Thyroid gland (tissue), 4 donors: ENCODE measurements around the gene PADI2. TPM values are rescaled to one million over a fixed set of nuclear protein-coding genes. Genes with fewer than 3 reads are reported as not detected.
A peak's percentile ranks its signal among the peaks of the same experiment; 100 is the strongest.

Source experiments
- DNase-seq, 2 donors: peaks; one replicate each; pipeline ENCODE4 v3.0.0-alpha.2; 2019
- H3K27ac ChIP-seq, 3 donors: fragments of 200-600 bp; sonication (generic); 1 replicate in 2 of 3; 2 replicates in 1 of 3; pipeline ENCODE4 v1.5.1; 2016 to 2019; ENCODE audit warnings: mild to moderate bottlenecking in 1 of 3, moderate library complexity in 1 of 3
- H3K27me3 ChIP-seq: fragments of 200-600 bp; sonication (generic); one replicate; pipeline ENCODE4 v1.5.1; 2019
- H3K36me3 ChIP-seq, 2 donors: fragments of 200-600 bp; sonication (generic); one replicate each; pipeline ENCODE4 v1.5.1; 2016 to 2019
- H3K4me1 ChIP-seq, 2 donors: fragments of 200-600 bp; sonication (generic); one replicate each; pipeline ENCODE4 v1.5.1; 2017 to 2019
- H3K4me3 ChIP-seq, 3 donors: fragments of 200-600 bp; sonication (generic); replicated peaks in 1 of 3; 1 replicate in 2 of 3; 2 replicates in 1 of 3; pipeline ENCODE4 v1.5.1; 2016; ENCODE audit warnings: mild to moderate bottlenecking in 1 of 3
- H3K9me3 ChIP-seq: fragments of 200-600 bp; sonication (generic); one replicate; pipeline ENCODE4 v1.5.1; 2017
- POLR2A ChIP-seq, 2 donors: fragments of 450-650 bp; IDR thresholded peaks; one replicate each; pipeline ENCODE4 v1.6.1; 2017; ENCODE audit warnings: antibody characterized with exemption in 2 of 2, mild to moderate bottlenecking in 2 of 2, moderate library complexity in 1 of 2
- WGBS, 2 donors: methylation state at CpG; one replicate each; pipeline ENCODE4 v1.1.5; 2017; 5-methylcytosine and 5-hydroxymethylcytosine counted together
- intact Hi-C: fragments of 100-400 bp; cut with DNase I; formaldehyde crosslinking; loops from one replicate; pipeline ENCODE4 v1.15.1; 2023
- total RNA-seq, 4 donors: library from RNA; depleted of rRNA; stranded (reverse); fragments of >200 nt; gene quantifications; one replicate each; pipeline ENCODE4 v1.2.3, GENCODE V29; 2016
- TF ChIP-seq, protein P1 (sequence below), 6 experiments: fragments of 200-600 bp in 3 of 6; fragments of 450-650 bp in 3 of 6; sonication (generic) in 3 of 6; IDR thresholded peaks; one replicate each; pipeline ENCODE4 v1.5.1; 2016 to 2019; ENCODE audit warnings: antibody characterized with exemption in 6 of 6, mild to moderate bottlenecking in 2 of 6, inconsistent platforms in 1 of 6, moderate library complexity in 1 of 6

Gene PADI2
- total RNA-seq, 4 donors from 2014 or later, result 0.13 to 0.49 (median 0.38) TPM

DNA sequence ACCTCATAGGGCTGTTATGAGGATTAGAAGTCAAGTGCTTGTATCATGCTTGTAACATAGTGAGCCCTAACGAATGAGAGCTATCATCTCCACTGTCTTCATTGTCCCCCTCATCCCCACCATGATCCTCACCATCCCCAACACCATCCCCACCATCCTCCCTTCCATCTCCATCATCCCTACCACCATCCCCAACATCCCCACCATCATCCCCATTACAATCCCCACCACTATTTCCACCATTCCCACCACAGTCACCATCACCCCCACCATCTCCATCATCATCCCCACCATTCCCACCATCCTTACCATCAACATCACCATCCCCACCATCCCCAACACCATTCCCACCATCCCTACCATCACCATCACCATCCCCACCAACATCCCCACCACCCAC, 46.6 kb upstream of the PADI2 start:
- Histone ChIP-seq H3K4me1 (peaks cover 16 to 43% of the 10 kb centered on the region in 2 donors), H3K27ac (no peak overlapping the region), H3K36me3 (no peaks in the 10 kb centered on the region), H3K27me3 (no peaks in the 10 kb centered on the region), H3K4me3 (no peak overlapping the region), H3K9me3 (no peaks in the 10 kb centered on the region)
- DNase-seq, result no peak
- 90 to 93% methylated on average over 1 of the region's 1 CpG for WGBS, 2 donors
- no peak for TF ChIP-seq POLR2A (IDR thresholded peaks at IDR 0.05)
- TF ChIP-seq, protein P1, sequence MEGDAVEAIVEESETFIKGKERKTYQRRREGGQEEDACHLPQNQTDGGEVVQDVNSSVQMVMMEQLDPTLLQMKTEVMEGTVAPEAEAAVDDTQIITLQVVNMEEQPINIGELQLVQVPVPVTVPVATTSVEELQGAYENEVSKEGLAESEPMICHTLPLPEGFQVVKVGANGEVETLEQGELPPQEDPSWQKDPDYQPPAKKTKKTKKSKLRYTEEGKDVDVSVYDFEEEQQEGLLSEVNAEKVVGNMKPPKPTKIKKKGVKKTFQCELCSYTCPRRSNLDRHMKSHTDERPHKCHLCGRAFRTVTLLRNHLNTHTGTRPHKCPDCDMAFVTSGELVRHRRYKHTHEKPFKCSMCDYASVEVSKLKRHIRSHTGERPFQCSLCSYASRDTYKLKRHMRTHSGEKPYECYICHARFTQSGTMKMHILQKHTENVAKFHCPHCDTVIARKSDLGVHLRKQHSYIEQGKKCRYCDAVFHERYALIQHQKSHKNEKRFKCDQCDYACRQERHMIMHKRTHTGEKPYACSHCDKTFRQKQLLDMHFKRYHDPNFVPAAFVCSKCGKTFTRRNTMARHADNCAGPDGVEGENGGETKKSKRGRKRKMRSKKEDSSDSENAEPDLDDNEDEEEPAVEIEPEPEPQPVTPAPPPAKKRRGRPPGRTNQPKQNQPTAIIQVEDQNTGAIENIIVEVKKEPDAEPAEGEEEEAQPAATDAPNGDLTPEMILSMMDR (IDR thresholded peaks at IDR 0.05), result no peak
- intact Hi-C loops, result no loop called here

- Histone ChIP-seq H3K4me3 (no peak overlapping the region), H3K27me3 (no peaks in the 10 kb centered on the region), H3K4me1 (peaks cover 13 to 37% of the 10 kb centered on the region in 2 donors), H3K27ac (peak overlapping the region in 1 of 3 donors; percentile 52), H3K36me3 (no peaks in the 10 kb centered on the region), H3K9me3 (no peaks in the 10 kb centered on the region)
- no peak for DNase-seq
- no peak for TF ChIP-seq POLR2A (IDR thresholded peaks at IDR 0.05)
- TF ChIP-seq, protein P1 (IDR thresholded peaks at IDR 0.05), result no peak
- intact Hi-C loops, result no loop called here
- WGBS, 2 donors, result 87 to 90% methylated on average over 12 to 16 of the region's 16 CpGs
Measured at GRCh38 chr1:17163789-17164666, 44.8 kb upstream of the PADI2 start.

GRCh38 chr1:17163371-17163770, 44.1 kb upstream of the PADI2 start:
- H3K4me3 ChIP-seq, result no peak overlapping the region
- no peak for DNase-seq
- 96 to 100% methylated on average over 6 to 7 of the region's 7 CpGs for WGBS, 2 donors
- peaks cover 10 to 30% of the 10 kb centered on the region in 2 donors for H3K4me1 ChIP-seq
- no peaks in the 10 kb centered on the region for H3K9me3 ChIP-seq
- TF ChIP-seq, protein P1 (IDR thresholded peaks at IDR 0.05), result no peak
- TF ChIP-seq POLR2A (IDR thresholded peaks at IDR 0.05), result no peak
- no peaks in the 10 kb centered on the region for H3K27me3 ChIP-seq
- intact Hi-C loops, result no loop called here
- peak overlapping the region in 2 of 3 donors; percentile 30 to 52 for H3K27ac ChIP-seq
- no peaks in the 10 kb centered on the region for H3K36me3 ChIP-seq

- Histone ChIP-seq H3K4me1 (peaks cover 6 to 26% of the 10 kb centered on the region in 2 donors), H3K27ac (peak overlapping the region in 2 of 3 donors; percentile 30 to 52), H3K4me3 (no peak overlapping the region), H3K36me3 (no peaks in the 10 kb centered on the region), H3K27me3 (no peaks in the 10 kb centered on the region), H3K9me3 (no peaks in the 10 kb centered on the region)
- TF ChIP-seq, protein P1 (IDR thresholded peaks at IDR 0.05), result no peak
- TF ChIP-seq POLR2A (IDR thresholded peaks at IDR 0.05), result no peak
- intact Hi-C loops, result no loop called here
- peak; percentile 95 to 98 for DNase-seq
- WGBS, 2 donors, result 28 to 39% methylated on average over 7 of the region's 7 CpGs
Measured at GRCh38 chr1:17162941-17163340, 43.7 kb upstream of the PADI2 start.
